Fibroblast of skin of right biceps (primary cell): ENCODE data around the gene DCAKD.
A peak's percentile ranks its signal among the peaks of the same experiment; 100 is the strongest.

ENCODE experiments used
- DNase-seq: peaks from one replicate; pipeline ENCODE4 v3.0.0-alpha.2; 2013

Gene DCAKD

GRCh38 chr17:45030733-45031132, 20.7 kb downstream of the DCAKD start:
- no peak for DNase-seq

- DNase-seq, result no peak
Measured at GRCh38 chr17:45029758-45030423, 21.5 kb downstream of the DCAKD start.

- DNase-seq, result no peak
Measured at GRCh38 chr17:45029096-45029495, 22.3 kb downstream of the DCAKD start.

GRCh38 chr17:45022655-45023339, 28.6 kb downstream of the DCAKD start:
- no peak for DNase-seq

GRCh38 chr17:45022288-45022648, 29.2 kb downstream of the DCAKD start:
- DNase-seq, result no peak

GRCh38 chr17:45021607-45022287, 29.7 kb downstream of the DCAKD start:
- DNase-seq, result peak; percentile 64

GRCh38 chr17:45020354-45021138, 30.9 kb downstream of the DCAKD start:
- DNase-seq, result peak; percentile 51

- DNase-seq, result peak; percentile 63
Measured at GRCh38 chr17:45018848-45019711, 32.4 kb downstream of the DCAKD start.

GRCh38 chr17:45018514-45018847, 33.0 kb downstream of the DCAKD start:
- no peak for DNase-seq

GRCh38 chr17:45016823-45017222, 34.6 kb downstream of the DCAKD start:
- DNase-seq, result no peak

GRCh38 chr17:45016237-45016636, 35.2 kb downstream of the DCAKD start:
- no peak for DNase-seq

GRCh38 chr17:45013021-45013997, 38.1 kb downstream of the DCAKD start:
- no peak for DNase-seq

GRCh38 chr17:45011767-45012166, 39.7 kb downstream of the DCAKD start:
- no peak for DNase-seq

- no peak for DNase-seq
Measured at GRCh38 chr17:45009676-45010467, 41.6 kb downstream of the DCAKD start.

GRCh38 chr17:45008216-45008615, 43.2 kb downstream of the DCAKD start:
- DNase-seq, result no peak

- DNase-seq, result no peak
Measured at GRCh38 chr17:45006927-45007461, 44.4 kb downstream of the DCAKD start.

- DNase-seq, result no peak
Measured at GRCh38 chr17:45005700-45006099, 45.7 kb downstream of the DCAKD start.

GRCh38 chr17:45004388-45004787, 47.0 kb downstream of the DCAKD start:
- no peak for DNase-seq

- DNase-seq, result no peak
Measured at GRCh38 chr17:45003877-45004276, 47.6 kb downstream of the DCAKD start.

- no peak for DNase-seq
Measured at GRCh38 chr17:45001310-45001709, 50.1 kb downstream of the DCAKD start.
